OCI-LY1 (cell line): ENCODE data around the gene RPP25L.

ENCODE experiments used
- EZH2 ChIP-seq: fragments of 200-600 bp; sonication (generic), shearing (Covaris generic); IDR thresholded peaks from 2 replicates; pipeline ENCODE4 v1.8.0; 2017; ENCODE audit warnings: borderline replicate concordance, mixed run types, mild to moderate bottlenecking, antibody characterized with exemption, low read length, moderate library complexity, mixed read lengths
- TF ChIP-seq, protein P1 (sequence below): fragments of 200-600 bp; sonication (generic), shearing (Covaris generic); IDR thresholded peaks from 2 replicates; pipeline ENCODE4 v1.5.1; 2017; ENCODE audit warnings: mild to moderate bottlenecking, antibody characterized with exemption, low read length, moderate library complexity, mixed read lengths

DNA sequence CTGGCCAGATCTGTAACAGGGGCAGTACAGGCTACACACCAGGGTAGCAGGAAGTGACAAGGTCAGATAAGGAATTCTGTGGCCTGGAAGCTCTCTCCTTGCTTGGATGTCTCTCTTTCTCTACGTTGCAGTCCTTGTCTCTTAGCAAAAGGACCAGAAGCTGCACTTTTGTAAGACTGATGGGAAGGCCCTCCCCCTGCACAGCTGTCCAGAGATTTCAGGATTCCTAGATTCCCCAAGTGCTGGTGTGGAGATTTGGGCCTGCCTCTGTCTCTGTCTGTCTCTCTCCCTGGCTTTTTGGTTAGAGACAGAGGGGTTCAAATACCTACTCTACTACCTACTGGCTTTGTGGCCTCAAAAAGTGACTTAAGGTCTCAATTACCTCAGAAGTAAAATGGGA is 12.4 kb downstream of the RPP25L start:
- TF ChIP-seq, protein P1, sequence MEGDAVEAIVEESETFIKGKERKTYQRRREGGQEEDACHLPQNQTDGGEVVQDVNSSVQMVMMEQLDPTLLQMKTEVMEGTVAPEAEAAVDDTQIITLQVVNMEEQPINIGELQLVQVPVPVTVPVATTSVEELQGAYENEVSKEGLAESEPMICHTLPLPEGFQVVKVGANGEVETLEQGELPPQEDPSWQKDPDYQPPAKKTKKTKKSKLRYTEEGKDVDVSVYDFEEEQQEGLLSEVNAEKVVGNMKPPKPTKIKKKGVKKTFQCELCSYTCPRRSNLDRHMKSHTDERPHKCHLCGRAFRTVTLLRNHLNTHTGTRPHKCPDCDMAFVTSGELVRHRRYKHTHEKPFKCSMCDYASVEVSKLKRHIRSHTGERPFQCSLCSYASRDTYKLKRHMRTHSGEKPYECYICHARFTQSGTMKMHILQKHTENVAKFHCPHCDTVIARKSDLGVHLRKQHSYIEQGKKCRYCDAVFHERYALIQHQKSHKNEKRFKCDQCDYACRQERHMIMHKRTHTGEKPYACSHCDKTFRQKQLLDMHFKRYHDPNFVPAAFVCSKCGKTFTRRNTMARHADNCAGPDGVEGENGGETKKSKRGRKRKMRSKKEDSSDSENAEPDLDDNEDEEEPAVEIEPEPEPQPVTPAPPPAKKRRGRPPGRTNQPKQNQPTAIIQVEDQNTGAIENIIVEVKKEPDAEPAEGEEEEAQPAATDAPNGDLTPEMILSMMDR = no peak
- TF ChIP-seq EZH2 = no peak
